ENCODE results near the gene MTG1.
A peak's percentile ranks its signal among the peaks of the same experiment; 100 is the strongest.

MTG1 gene, protein sequence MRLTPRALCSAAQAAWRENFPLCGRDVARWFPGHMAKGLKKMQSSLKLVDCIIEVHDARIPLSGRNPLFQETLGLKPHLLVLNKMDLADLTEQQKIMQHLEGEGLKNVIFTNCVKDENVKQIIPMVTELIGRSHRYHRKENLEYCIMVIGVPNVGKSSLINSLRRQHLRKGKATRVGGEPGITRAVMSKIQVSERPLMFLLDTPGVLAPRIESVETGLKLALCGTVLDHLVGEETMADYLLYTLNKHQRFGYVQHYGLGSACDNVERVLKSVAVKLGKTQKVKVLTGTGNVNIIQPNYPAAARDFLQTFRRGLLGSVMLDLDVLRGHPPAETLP

GRCh38 chr10:133394064-133394663 lies at the start of gene MTG1:
Gene MTG1, plus strand, starts transcription at chr10:133394157. Its CDS starts 64 bp downstream, at chr10:133394221.
- DNase-seq: peak; percentile 91

GRCh38 chr10:133344236-133344635 lies 49.7 kb upstream of the MTG1 start:
- DNase-seq: no peak

- no peak for DNase-seq
These were observed 47.5 kb upstream of the MTG1 start for GRCh38 chr10:133346413-133346812.

- no peak for DNase-seq
These were observed 46.0 kb upstream of the MTG1 start for GRCh38 chr10:133347710-133348517.

- no peak for DNase-seq
These were observed 44.8 kb upstream of the MTG1 start for GRCh38 chr10:133349160-133349568.

DNA sequence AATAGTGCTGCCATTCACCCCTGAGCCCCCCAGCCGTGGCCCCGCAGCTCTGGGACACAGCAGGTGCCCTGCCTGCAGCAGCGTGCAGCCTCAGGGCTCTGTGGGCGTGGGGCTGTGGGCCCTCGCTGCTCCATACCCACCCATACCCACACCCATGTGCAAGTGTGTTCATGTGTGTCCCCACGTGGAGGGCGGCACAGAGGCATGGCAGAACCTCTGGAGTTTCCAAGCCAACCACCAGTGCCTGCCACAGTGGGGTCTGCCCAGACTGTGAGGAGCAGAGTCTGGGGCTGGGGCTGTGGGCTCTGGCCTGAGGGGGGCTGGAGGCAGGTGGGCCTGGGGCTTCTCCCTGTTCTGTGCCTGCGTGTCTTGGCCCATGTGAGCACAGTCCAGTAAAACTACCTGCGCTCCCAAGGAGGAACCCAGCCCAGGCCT lies 44.4 kb upstream of the MTG1 start:
- no peak for DNase-seq

DNA sequence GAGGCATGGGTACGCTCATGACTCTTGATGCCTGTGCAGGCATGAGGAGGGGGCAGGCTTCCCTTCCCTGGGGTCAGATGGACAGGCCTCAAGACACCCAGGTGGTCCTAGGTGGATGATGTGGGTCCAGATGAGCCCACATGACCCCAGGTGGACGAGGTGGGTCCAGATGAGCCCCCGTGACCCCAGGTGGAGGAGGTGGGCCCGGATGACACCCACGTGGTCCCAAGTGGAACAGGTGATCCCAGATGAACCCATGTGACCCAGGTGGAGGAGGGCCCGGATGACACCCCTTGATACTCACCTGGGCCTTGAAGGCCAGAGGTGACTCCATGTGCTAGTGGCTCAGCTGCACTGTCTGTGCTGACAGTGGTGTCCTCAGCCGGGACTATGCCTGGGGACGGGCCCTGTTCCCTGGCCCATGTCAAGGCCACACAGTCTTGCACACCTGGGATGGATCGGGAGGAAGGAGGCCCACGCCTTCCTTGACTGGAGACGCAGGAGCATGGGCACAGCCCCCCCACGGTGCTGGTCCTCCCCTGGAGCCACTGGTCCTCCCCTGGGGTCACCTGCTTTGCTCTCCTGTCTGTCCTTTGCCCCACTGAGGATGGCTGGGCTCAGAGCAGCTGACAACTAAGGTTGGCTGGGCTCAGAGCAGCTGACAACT lies 43.5 kb upstream of the MTG1 start:
- DNase-seq: no peak

GRCh38 chr10:133350950-133351329 lies 43.0 kb upstream of the MTG1 start:
- no peak for DNase-seq

DNA sequence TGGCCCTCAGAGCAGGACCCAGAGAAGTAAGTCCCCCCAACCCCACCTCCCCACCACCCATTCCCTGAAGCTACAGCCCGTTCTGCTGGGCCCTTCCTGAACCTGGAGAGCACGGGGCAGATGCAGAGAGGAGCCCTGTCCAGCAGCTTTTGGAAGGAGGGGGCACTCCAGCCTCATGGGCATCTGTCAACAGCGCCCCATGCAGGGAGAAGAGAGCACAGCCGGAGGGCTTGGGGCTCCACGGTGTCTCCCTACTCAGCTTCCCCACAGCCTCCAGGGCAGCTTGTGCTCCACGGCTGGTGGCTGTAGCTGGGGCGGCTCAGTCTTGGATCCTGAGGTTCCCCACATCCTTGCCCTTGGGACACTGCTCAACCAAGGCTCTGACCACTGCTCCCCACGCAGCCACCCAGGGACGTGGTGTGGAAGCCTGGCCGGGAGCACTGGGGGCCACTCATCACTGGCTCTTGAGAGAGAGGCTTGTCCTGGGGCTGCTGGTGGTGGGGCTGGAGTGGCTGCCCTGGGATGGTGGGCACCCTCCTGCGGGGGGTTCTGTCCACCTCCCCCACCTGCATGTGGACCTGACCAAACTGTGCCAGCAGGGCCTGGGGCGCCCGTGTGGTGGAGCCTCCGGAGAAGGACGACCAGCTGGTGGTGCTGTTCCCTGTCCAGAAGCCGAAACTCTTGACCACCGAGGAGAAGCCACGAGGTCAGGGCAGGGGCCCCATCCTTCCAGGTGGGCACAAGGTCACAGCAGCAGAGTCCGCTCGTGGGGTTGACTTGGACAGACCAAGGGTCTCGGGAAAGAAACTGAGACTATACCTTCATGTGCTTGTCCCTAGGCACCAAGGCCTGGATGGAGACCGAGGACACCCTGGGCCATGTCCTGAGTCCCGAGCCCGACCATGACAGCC lies 42.3 kb upstream of the MTG1 start:
- no peak for DNase-seq

DNA sequence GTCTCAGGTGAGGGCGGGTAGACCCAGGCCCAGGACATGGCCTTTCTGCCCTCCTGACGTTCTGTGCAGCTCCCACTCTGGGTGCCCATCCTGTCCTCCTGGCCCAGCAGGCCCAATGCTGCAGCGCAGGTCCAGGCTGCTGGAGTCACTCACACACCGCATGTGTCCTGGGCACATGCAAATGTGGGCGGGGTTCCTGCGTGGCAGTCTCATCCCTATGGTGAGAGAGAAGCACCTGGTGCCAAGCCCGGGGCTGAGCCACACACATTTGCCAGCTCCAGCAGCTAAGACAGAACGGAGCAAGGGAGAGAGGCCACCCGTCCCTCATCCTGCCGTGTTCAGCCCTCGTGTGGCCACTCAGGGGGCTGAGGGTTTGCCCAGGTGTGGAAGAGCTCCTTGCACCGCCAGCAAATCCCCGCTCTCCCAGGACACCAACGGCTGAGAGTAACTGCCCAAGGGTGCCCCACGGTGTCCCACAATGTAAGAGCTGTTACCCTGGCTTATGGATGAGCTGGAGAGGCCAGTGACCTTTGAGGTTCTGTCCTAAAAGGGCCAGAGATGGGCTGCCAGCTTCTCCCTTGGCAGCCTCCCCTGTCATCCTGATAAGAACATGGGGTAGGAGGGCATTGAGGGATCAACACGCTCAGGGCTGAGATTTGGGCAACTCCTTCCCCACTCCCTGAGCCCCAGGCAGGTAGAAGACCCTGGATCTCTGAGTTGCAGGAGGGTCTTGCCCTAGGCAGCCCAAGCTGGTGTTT lies 40.6 kb upstream of the MTG1 start:
- DNase-seq: no peak

GRCh38 chr10:133353988-133354605 lies 39.9 kb upstream of the MTG1 start:
- no peak for DNase-seq

DNA sequence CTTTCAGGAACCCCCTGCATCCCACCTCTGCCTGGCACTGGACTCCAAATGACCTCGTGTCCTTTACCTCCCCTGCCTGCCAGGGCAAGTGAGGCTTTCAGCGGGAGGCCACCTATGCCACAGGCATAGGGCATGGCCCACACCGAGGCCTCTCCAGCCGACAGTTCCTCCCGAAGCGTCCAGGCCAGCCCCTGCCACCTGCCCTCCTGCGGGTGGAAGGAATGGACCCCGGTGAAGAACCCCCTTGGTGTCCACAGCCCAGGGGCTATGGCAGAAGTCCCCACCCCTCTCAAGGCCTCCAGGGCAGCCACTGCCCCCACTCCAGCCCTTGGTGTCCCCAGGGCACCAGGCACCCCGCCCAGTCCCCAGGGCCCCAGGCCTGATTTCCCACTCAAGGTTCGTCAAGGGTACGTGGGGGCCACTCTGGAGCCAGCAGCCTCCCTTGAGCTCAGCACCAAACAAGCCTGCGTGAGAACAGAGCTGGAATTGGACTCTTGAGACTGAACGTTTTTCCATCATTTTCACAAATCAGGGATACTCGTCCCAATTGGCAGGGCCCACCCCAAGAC lies 39.2 kb upstream of the MTG1 start:
- no peak for DNase-seq

DNA sequence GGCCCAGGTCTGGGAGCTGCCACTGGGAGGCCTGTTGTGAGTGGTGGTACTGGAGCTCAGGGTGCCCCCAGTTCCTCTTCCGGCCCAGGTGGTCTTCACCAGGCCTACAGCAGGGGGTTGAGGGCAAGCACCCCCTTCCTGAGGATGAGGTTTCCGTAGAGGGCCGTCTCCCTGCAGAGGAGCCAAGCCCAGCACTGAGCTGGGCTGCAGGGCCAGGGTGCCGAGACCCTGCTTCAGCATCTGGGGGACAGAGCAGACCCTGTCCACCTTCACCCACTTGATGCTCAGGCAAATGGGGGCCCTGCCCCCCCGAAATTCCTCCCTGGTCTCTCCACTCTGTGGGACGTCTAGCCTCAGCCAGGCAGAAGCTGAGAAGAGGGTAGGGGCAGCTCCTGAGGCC lies 38.7 kb upstream of the MTG1 start:
- DNase-seq: no peak

GRCh38 chr10:133355991-133356390 lies 38.0 kb upstream of the MTG1 start:
- DNase-seq: no peak

DNA sequence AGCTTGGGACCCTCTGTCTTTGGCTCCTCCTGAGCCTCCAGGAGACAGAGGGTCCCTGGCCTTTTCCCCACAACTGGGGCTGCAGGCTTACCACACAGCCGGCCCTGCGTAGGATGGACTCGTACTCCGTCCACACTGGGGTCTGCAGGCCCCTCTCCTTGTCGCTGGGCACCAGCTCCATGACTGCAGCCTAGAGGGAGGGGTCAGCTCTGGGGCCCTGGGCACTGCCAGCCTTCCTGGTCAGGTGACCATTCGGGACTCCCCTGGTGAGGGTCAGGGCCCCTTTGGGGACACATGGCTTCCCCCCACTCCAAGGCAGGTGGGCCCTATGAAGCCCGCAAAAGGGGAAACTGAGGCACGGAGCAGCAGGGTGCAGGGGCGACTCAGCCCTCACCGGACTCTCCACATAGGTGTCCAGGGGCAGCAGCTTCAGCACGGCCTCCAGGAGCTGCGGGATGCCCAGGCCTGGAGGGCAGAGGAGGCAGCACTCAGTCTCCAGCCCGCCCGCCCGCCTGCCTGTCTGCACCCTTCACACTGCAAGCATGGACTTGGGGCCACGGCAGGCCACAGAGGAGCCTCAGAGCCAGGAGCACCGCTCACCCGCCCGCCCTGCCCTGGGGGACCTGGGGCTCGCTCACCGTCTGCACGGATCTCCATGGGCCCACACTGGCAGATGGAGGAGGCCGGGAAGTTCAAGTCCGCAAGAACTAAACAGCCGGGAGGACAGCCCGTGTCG lies 37.2 kb upstream of the MTG1 start:
- DNase-seq: no peak

GRCh38 chr10:133357285-133358161 lies 36.4 kb upstream of the MTG1 start, which contains the start of gene FUOM:
Gene FUOM, minus strand, starts transcription at chr10:133358019. Its CDS starts 12 bp downstream, at chr10:133358007.
- peak; percentile 61 for DNase-seq

DNA sequence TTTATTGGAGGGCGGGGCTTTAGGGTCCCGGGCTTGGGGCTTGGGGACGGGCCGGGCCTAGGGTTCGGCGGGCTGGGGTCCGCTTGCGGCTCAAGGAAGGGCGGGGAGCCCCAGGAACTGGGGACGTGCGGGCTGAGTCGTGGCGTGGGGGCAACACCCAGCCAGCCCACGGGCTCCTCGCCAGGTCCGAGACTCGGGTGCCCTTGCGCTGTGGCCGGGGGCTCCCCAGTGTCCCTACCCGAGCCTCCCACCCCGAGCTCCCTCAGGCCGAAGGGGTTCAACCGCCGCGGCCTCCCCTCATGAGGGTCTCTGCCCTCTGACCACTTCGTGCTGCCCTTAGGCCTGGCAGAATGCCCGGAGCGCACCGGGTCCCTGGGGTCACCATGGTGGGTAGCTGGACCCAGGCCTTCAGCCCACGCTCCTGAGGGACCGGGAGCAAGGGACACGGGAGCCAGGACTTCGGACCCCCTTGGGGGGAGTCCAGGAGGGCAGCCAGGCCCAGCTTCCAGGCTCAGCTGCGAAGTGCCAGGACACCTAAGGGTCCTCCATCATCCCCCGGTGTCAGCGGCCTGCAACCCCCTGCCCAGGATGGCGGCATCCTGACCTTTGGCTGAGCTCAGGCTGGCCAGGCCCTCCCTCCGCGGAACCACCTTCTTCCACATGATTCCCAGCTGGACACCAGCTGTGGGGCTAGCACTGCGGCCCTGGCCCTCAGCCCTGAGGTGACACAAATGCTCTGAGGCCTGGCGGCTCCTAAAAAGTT lies 35.6 kb upstream of the MTG1 start:
- DNase-seq: no peak

- DNase-seq: no peak
These were observed 35.0 kb upstream of the MTG1 start for GRCh38 chr10:133358925-133359310.
